RWPE1 (cell line): ENCODE results near the gene CFAP43.

Experiments
- CTCF ChIA-PET: fragments of 350-600 bp; sonication (Branson Sonifier 250); formaldehyde crosslinking; extraction: SDS; loops from one replicate; lab custom pipeline; 2021; lab: Yijun Ruan, JAX
- POLR2A ChIA-PET: fragments of 400-600 bp; formaldehyde crosslinking; extraction: SDS; loops from one replicate; lab custom pipeline; 2020; ENCODE audit warnings: antibody characterized with exemption; ENCODE audit not compliant: low non-redundant PET; lab: Yijun Ruan, JAX
- DNase-seq: peaks from one replicate; pipeline ENCODE4 v3.0.0; 2012; ENCODE audit warnings: low spot score
- H3K27ac ChIP-seq: fragments of 450-650 bp; 2 replicates; pipeline ENCODE4 v1.5.1; 2017
- TF ChIP-seq, protein P1 (sequence below): fragments of 450-650 bp; conservative IDR thresholded peaks from 2 replicates; pipeline ENCODE4 v1.5.1; 2017; ENCODE audit warnings: low read depth, mild to moderate bottlenecking

Gene CFAP43

DNA sequence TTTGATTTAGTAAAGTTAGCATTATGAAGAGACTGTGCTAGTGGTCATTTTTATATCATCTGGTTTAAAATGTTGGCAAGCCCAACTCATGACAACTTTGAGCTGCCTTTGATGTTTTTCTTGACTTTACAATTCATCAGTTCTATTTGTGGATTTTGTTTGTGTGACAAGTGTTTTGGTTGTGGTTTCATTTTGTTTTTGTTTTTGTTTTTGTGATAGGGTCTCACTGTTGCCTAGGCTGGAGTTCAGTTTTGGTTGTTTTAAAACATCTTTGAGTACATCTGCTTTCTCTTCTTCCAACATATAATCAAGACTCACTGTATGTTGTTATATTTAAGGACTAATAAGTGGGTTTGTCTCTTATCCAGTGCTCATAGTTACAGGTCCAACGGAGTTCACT, 127.7 kb downstream of the CFAP43 start:
- CTCF ChIA-PET, result interaction anchor here (0.6 kb wide), 1 partner anchor 24 kb away, joined by 3 read pairs; no protein-coding TSS in a partner anchor
- TF ChIP-seq, protein P1, sequence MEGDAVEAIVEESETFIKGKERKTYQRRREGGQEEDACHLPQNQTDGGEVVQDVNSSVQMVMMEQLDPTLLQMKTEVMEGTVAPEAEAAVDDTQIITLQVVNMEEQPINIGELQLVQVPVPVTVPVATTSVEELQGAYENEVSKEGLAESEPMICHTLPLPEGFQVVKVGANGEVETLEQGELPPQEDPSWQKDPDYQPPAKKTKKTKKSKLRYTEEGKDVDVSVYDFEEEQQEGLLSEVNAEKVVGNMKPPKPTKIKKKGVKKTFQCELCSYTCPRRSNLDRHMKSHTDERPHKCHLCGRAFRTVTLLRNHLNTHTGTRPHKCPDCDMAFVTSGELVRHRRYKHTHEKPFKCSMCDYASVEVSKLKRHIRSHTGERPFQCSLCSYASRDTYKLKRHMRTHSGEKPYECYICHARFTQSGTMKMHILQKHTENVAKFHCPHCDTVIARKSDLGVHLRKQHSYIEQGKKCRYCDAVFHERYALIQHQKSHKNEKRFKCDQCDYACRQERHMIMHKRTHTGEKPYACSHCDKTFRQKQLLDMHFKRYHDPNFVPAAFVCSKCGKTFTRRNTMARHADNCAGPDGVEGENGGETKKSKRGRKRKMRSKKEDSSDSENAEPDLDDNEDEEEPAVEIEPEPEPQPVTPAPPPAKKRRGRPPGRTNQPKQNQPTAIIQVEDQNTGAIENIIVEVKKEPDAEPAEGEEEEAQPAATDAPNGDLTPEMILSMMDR, result no peak
- POLR2A ChIA-PET, result no interaction called here

DNA sequence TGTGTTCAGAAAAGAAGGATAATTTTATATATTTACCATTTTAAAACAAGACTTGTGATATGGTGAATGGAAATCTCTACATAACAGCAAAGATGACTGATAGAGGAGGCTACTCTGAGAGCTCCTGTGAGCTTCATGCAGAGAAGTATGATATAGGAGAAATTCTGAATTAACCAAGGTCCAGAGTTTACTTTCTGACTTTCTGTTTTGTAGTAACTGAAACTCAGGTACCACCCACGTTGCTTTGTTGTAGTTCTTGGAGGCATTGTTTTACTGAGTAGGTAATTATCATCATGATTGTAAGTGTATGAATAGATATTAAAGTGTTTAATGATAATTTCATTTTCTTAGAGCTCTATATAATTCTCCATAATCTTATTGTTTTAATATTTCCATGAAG, 128.2 kb downstream of the CFAP43 start:
- POLR2A ChIA-PET, result no interaction called here
- TF ChIP-seq, protein P1, result no peak
- CTCF ChIA-PET, result no interaction called here

More for the DNA sequence above, 127.7 kb downstream of the CFAP43 start:
- no peak overlapping the region for H3K27ac ChIP-seq
- no peak for DNase-seq

DNA sequence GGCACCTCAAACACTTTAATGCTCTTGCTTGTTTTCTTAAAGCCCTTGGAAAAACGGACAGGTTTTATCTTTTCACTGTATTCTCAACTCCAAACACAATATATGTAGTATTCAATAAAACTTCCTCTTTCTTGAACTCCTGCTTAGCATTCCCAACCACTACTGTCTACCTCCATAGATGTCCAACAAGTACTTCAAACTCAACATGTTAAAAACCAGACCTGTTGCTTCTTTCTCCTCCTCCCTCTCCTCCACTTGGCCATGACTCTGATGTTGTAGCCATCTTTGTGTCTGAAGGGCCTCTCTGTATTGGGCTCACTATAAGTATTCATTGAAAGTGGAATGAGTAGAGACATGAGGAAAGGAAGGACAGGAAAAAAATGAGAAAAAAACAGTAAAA, 130.3 kb downstream of the CFAP43 start:
- H3K27ac ChIP-seq, result no peak overlapping the region
- TF ChIP-seq, protein P1, result no peak
- ChIA-PET CTCF (interaction anchor here (0.6 to 1.0 kb wide), 2 partner anchors 18 to 849 kb away, joined by 3 to 5 read pairs; no protein-coding TSS in a partner anchor), POLR2A (no interaction called here)
- no peak for DNase-seq

More for the DNA sequence above, 128.2 kb downstream of the CFAP43 start:
- DNase-seq, result no peak
- H3K27ac ChIP-seq, result no peak overlapping the region

DNA sequence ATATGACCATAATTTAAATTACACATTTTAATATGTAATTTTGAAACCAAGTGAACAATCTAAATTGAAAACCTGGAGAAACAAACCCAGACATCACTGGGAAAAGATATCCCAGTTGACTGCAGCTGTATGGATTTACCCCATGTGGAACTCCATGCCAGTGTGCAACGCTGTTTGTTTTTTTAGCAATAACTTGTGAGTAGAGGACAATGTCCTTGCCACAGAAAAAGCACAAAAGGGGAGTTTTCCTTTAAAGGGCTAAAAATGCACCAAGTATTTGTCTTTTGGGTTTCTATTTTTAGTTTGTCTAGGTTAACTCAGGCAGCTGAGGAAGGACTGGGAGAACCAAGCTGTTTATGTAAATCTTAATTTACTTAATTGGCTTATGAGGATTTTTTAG, 131.4 kb downstream of the CFAP43 start:
- CTCF ChIA-PET, result interaction anchor here (0.6 to 1.2 kb wide), 3 partner anchors 22 to 317 kb away, joined by 3 to 6 read pairs (median 4); no protein-coding TSS in a partner anchor
- TF ChIP-seq, protein P1, result no peak
- POLR2A ChIA-PET, result no interaction called here
- H3K27ac ChIP-seq, result no peak overlapping the region
- no peak for DNase-seq

DNA sequence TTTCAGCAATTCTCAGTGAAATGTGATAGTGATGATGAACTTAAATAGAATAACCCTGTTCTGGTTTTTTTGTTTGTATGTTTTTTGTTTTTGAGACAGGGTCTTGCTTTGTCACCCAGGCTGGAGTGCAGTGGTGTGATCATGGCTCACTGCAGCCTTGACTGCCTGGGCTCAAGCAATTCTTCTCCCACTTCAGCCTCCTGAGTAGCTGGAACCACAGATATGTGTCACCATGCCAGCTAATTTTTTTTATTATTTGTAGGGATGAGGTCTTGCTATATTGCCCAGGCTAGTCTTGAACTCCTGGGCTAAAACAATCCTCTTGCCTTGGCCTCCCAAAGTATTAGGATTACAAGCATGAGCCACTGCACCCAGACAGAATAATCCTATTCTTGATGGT, 132.2 kb downstream of the CFAP43 start:
- ChIA-PET CTCF (interaction anchor here (0.6 to 1.2 kb wide), 3 partner anchors 14 to 23 kb away, joined by 3 to 6 read pairs (median 4); no protein-coding TSS in a partner anchor), POLR2A (no interaction called here)
- DNase-seq, result no peak
- TF ChIP-seq, protein P1, result no peak
- H3K27ac ChIP-seq, result no peak overlapping the region

DNA sequence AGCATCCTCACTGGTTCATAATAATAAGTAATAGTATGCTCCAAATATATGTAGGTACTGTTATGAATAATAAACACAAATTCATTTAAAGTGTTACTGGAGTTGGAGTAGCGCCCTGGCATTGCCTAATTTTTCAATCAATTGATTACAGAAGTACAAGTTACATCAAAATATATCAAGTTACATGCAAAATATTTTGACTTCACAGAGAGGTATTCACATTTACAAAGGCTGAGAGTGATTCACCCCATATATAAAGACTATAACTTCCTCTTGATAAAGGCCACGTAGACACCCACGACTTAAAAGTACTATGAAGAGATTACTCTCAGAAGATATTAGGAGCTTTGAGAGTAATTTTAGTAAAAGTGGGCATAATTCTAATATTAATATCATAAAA, 132.9 kb downstream of the CFAP43 start:
- no peak overlapping the region for H3K27ac ChIP-seq
- CTCF ChIA-PET, result interaction anchor here (0.6 to 1.2 kb wide), 2 partner anchors 13 to 21 kb away, joined by 3 to 6 read pairs; no protein-coding TSS in a partner anchor
- peak; percentile 50 for DNase-seq
- POLR2A ChIA-PET, result no interaction called here
- TF ChIP-seq, protein P1, result no peak
